Measurements from ENCODE around the gene NUP98. TPM values are rescaled to one million over a fixed set of nuclear protein-coding genes. Genes with fewer than 3 reads are reported as not detected.
A peak's percentile ranks its signal among the peaks of the same experiment; 100 is the strongest.

Gene NUP98
- total and polyA plus RNA-seq, 10 of the 15 experiments (the other 5 are each of a cell fraction or from before 2014, with no cell fraction given) = 21.7 to 108 (median 78.9) TPM

DNA sequence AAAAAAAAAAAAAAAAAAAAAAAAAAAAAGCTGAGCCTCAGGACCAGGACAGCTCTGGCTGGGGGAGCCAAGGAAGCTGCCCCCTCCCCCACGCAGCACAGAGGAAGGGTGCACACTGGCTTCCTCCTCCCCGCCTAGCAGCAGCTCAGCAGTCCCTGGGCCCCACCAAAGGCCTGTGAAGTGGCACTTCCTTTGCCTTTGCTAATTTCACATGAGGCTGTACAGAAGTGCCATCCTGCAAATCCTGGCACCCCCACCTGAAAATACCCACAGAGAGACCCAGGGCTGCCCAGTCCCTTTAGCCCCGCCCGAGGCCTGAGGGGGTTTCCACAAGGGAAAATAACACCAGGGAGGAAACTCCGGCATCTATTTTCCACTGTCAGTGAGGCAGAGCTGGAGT, 39.5 kb upstream of the NUP98 start:
- DNase-seq (ENCODE audit: low read depth, low spot score) = no peak
- 0 out of 2 replicates have a peak, but pooled peaks have one; percentile 19 for TF ChIP-seq CHD2 (IDR thresholded peaks at IDR 0.05; ENCODE audit: borderline replicate concordance, low read depth, low read length)
- 0 out of 2 replicates have a peak, but pooled peaks have one; percentile 7 for TF ChIP-seq YY1 (IDR thresholded peaks at IDR 0.05; ENCODE audit: low read depth, low read length)
- peak; percentile 32; the same call in 1 of the 2 replicates for TF ChIP-seq RUNX3 (IDR thresholded peaks at IDR 0.05; ENCODE audit: low read length)
- TF ChIP-seq GABPA (IDR thresholded peaks at IDR 0.05; ENCODE audit: low read depth) = no peak
- peak; percentile 61 for TF ChIP-seq IKZF1 (conservative IDR thresholded peaks at IDR 0.05)
- TF ChIP-seq, protein P1, sequence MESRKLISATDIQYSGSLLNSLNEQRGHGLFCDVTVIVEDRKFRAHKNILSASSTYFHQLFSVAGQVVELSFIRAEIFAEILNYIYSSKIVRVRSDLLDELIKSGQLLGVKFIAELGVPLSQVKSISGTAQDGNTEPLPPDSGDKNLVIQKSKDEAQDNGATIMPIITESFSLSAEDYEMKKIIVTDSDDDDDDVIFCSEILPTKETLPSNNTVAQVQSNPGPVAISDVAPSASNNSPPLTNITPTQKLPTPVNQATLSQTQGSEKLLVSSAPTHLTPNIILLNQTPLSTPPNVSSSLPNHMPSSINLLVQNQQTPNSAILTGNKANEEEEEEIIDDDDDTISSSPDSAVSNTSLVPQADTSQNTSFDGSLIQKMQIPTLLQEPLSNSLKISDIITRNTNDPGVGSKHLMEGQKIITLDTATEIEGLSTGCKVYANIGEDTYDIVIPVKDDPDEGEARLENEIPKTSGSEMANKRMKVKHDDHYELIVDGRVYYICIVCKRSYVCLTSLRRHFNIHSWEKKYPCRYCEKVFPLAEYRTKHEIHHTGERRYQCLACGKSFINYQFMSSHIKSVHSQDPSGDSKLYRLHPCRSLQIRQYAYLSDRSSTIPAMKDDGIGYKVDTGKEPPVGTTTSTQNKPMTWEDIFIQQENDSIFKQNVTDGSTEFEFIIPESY (IDR thresholded peaks at IDR 0.05) = no peak
- TF ChIP-seq SPI1 (IDR thresholded peaks at IDR 0.05; ENCODE audit: borderline replicate concordance, insufficient read depth, low read depth, low read length) = 0 out of 2 replicates have a peak, but pooled peaks have one; percentile 9
- peak in 1 of 2 experiments; percentile 38; a peak in 2 of 4 replicates for TF ChIP-seq IKZF2 (IDR thresholded peaks at IDR 0.05)
- 0 out of 2 replicates have a peak, but pooled peaks have one; percentile 15 for TF ChIP-seq POLR2AphosphoS2 (IDR thresholded peaks at IDR 0.05; ENCODE audit: low read depth, low read length)
- TF ChIP-seq NBN (IDR thresholded peaks at IDR 0.05) = 0 out of 2 replicates have a peak, but pooled peaks have one; percentile 50
- TF ChIP-seq, protein P2, sequence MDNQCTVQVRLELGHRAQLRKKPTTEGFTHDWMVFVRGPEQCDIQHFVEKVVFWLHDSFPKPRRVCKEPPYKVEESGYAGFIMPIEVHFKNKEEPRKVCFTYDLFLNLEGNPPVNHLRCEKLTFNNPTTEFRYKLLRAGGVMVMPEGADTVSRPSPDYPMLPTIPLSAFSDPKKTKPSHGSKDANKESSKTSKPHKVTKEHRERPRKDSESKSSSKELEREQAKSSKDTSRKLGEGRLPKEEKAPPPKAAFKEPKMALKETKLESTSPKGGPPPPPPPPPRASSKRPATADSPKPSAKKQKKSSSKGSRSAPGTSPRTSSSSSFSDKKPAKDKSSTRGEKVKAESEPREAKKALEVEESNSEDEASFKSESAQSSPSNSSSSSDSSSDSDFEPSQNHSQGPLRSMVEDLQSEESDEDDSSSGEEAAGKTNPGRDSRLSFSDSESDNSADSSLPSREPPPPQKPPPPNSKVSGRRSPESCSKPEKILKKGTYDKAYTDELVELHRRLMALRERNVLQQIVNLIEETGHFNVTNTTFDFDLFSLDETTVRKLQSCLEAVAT (IDR thresholded peaks at IDR 0.05) = peak; percentile 4; the same call in 1 of the 2 replicates
- H3K4me2 ChIP-seq (ENCODE audit: control insufficient read depth, insufficient read depth) = peak overlapping the region; percentile 43
- POLR2A ChIA-PET = interaction anchor here (0.6 to 12.0 kb wide), 9 partner anchors 11 to 260 kb away, joined by 3 to 242 read pairs (median 5); partner anchors contain the start of gene STIM1
- in situ Hi-C loops (cut with MboI) = loop anchor here (25.0 kb wide), 1 partner anchor 550 kb away; the partner anchor contains the start of gene TRIM21
- 0% methylated on average over 5 of the region's 5 CpGs for WGBS (ENCODE audit: insufficient coverage, insufficient replicate concordance, low lambda C conversion rate, missing lambda C conversion rate)
- BruUV-seq (replicated peaks) = no TSS peak
- intact Hi-C loops (cut with micrococcal nuclease; ENCODE audit: unreplicated experiment) = no loop called here
- H3K27me3 ChIP-seq (replicated peaks in 1 of 2; ENCODE audit: control insufficient read depth in 2 of 2, insufficient read depth in 2 of 2, low read length in 1 of 2) = no peaks in the 10 kb centered on the region
- SMC1A ChIA-PET (ENCODE audit: uncharacterized antibody, unreplicated experiment) = interaction anchor here (0.7 to 12.4 kb wide), 13 partner anchors 12 to 262 kb away, joined by 3 to 188 read pairs (median 4); partner anchors contain the start of genes PGAP2 and STIM1
- RAD21 ChIA-PET (ENCODE audit: unreplicated experiment) = interaction anchor here (0.7 to 12.7 kb wide), 11 partner anchors 11 to 457 kb away, joined by 3 to 304 read pairs (median 4); partner anchors contain the start of genes NUP98, STIM1 and ZNF195
- FAIRE-seq = no peak
- ATAC-seq = peak; percentile 4
- H3K4me3 ChIP-seq = peak overlapping the region; percentile 98
- peaks cover 5 to 14% of the 10 kb centered on the region in 2 experiments; a peak in 3 of 4 replicates for H3K36me3 ChIP-seq (ENCODE audit: control insufficient read depth in 2 of 2, insufficient read depth in 2 of 2, low read length in 1 of 2)
- H3K27ac ChIP-seq (ENCODE audit: control insufficient read depth, insufficient read depth) = peak overlapping the region; percentile 82
- peaks cover 86% of the 10 kb centered on the region for H3K79me2 ChIP-seq (ENCODE audit: control insufficient read depth, insufficient read depth, low read length)
- H3K9ac ChIP-seq (ENCODE audit: control insufficient read depth, insufficient read depth, low read length) = peak overlapping the region; percentile 31
- peaks cover 33% of the 10 kb centered on the region for H3K4me1 ChIP-seq (ENCODE audit: control insufficient read depth, insufficient read depth, low read length)
- CTCF ChIA-PET = interaction anchor here (0.8 to 39.6 kb wide), 8 partner anchors 11 to 232 kb away, joined by 3 to 1047 read pairs (median 6); partner anchors contain the start of gene STIM1
- no peaks in the 10 kb centered on the region for H3K9me3 ChIP-seq (replicated peaks; ENCODE audit: control insufficient read depth, insufficient read depth, low read length)
- no peaks in the 10 kb centered on the region for H4K20me1 ChIP-seq (ENCODE audit: control insufficient read depth, insufficient read depth)
- no peak overlapping the region for H2AFZ ChIP-seq (ENCODE audit: control insufficient read depth, low read depth, low read length)

Measured in GM12878 (cell line).